Activated CD4-positive, CD25-positive, alpha-beta regulatory T cell treated with anti-CD3 and anti-CD28 coated beads, Interleukin-2, amount 50 U/mL, for 72 hours (primary cell): Measurements from ENCODE around the gene ZNF444.

Experiments
- DNase-seq: peaks from one replicate; pipeline ENCODE4 v3.0.0; 2021

The ZNF444 gene

GRCh38 chr19:56123266-56123891 lies 17.7 kb upstream of the ZNF444 start:
- DNase-seq, result no peak

DNA sequence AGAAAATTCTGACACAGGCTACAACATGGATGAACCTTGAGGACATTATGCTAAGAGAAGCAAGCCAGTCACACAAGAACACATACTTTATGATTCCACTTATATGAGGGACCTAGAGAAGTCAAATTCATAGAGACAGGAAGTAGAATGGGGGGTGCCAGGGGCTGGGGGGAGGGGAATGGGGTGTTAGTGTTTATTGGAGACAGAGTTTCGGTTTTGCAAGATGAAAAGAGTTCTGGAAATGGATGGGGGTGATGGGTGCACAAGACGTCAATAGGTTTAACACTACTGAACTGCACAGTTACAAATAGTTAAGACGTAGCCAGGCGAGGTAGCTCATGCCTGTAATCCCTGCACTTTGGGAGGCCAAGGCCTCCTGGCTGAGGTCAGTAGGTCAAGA lies 16.5 kb upstream of the ZNF444 start:
- no peak for DNase-seq

DNA sequence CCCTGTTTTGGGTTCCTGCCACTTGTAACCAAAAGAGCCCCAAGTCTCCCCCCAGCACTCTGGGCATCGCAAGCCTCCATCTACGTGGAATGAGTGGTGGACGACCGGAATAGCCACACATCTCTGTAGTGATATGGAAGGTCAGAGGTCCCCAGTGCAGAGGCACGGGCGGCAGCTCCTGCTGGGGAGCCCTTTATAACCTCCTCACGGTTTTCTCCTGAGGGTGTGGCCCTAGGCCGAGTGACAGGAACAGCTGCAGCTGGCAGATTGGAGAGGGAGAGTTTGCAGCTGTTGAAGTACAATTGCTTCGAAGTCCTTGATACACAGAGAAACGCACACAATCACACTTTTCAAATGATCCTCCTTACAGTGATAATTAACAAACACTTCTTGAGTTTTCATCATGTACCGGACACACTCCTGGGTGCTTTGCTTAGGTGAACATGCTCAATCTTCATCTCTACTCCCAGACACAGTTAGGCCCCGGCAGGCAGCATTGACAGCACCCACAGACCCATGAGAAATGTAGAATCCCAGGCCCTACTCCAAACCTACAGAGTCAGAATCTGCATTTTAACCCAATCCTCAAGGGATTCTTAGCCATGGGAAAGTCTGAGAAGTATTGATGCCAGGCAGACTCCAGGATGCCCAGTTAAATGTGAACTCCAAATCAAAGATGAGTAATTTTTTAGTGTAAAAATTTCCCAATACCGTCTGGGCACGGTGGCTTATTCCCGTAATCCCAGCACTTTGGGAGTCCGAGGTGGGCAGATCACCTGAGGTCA lies 15.1 kb upstream of the ZNF444 start:
- no peak for DNase-seq

GRCh38 chr19:56126983-56127780 lies 13.9 kb upstream of the ZNF444 start:
- DNase-seq, result no peak

DNA sequence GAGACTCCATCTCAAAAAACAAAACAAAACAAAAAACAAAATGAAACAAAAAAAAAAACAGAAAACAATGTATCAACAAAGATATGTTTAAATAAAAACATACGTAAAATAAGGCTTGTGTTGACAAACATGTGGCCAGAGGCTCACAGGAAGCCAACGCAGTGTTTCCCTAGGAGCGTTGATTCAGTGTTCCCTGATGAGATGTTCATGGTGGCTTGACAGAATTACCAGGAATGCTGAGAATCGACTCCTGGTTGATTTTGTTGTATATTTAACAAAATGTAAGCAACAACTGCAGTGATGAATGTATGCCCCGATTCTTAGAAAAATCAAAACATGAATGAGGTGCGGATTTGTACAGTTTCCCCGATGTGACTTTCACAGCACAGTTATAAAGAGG lies 11.1 kb upstream of the ZNF444 start:
- DNase-seq, result no peak

- DNase-seq, result no peak
These were observed 9.4 kb upstream of the ZNF444 start for GRCh38 chr19:56131651-56132050.

- no peak for DNase-seq
These were observed 8.7 kb upstream of the ZNF444 start for GRCh38 chr19:56132316-56132822.

DNA sequence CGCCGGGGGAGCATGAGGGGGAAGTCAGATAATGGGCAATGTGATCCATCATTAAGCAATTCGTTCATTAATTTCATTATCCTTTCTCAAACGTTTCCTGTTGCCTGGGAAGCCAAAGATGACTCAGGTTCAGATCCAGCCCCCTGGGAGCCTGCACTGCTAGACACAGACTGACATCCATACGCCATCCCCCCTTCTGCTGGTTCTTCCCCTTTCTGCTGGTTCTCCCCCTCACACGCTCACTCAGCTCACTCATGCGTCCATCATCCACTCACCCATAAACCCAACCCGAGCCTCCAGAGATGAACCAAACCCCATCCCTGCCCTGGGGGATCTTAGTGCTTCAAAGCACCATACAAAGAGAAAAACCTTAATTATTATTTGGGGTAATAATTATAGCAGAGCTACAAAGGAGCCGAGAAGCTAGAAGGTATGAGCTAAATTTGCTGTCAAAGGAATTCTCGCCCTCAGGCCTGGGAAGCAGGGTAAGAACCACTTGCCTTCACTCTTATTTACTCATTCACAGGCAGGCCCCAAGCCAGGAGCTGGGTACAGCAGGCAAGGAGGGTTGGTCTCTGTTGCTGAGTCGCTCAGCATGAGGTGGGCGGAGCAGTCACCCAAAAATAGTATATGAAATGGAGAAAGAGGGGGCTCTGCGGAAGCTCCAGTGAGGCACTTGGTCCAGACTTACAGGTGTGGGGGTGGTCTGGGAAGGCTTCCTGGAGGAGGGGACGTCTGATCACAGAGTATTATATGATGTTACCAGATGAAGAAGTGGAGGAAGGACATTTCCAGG lies 7.0 kb upstream of the ZNF444 start:
- DNase-seq, result no peak

GRCh38 chr19:56134654-56134921 lies 6.5 kb upstream of the ZNF444 start:
- no peak for DNase-seq

DNA sequence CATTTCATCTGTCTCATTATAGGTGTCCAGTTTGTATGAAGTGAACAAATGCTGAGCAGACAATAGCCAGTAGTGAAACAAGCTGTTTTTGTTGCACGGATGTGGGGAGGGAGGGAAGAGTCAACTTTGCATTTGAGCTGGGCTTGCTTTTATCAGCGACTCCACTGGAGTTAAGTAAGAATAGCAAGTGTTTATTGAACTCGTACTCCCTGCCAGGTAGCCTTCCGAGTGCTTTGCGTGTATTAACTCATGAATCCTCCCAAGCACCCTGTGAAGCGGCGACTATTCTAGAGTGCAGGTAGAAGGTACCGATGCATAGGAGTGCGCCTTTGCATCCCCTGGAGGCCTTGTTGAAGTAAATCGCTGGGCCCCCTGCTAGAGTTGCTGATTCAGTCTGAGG lies 4.7 kb upstream of the ZNF444 start:
- DNase-seq, result no peak

DNA sequence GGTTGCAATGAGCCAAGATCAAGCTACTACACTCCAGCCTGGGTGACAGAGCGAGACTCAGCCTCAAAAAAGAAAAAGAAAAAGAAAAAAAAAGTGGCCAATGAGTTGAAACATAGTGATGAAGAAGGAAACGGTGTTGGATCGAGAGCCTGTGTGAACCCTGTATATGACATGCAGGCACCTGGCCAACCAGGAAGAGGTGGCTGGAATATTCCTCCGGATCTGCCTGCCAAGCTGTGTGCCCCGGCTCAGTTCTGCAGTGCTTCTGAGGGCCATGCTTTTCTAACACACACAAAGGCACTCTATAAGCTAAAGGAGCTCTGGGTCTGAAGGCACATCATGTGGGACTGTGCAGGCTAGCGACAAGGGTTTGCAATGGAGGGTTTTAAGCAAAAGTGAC lies 3.7 kb upstream of the ZNF444 start:
- DNase-seq, result no peak

- no peak for DNase-seq
These were observed 3.0 kb upstream of the ZNF444 start for GRCh38 chr19:56138069-56138468.

DNA sequence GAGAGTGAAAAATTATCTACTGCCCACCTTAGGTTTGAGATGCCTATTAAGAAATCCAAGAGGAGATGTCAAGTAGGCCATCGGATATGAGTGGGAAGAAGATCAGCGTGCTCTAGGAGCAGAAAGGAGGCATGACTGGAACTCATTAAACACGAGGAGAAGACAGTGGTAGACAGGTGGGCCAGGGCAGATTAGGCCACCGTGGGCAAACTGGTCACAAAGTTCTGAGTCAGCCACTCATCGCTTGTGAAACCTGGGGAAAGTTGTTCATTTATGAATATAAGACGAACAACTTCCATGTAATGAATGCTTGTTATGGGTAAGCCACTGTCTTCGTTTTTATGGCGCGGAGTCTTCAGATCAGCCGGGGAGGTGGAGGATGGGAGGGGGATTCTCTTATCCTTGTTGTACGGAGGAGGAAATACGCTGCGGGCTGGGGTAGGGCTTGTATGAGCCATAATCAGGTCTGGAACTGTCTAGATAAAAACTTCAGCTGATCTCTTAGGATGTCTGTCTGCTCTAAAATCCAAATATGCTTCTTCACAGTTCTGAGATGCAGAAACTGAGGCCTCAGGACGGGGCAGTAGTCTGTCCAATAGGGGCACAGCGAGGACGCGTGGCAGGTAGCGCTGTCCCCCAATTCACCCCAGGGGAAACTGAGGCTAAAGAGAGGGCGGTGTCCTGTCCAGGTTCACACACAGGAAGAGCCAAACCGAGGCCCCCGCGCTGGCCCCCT lies 1.1 kb upstream of the ZNF444 start:
- DNase-seq, result no peak

- DNase-seq, result no peak
These were observed 418 bp downstream of the ZNF444 start for GRCh38 chr19:56141417-56141993.

GRCh38 chr19:56142087-56142787 lies 1.1 kb downstream of the ZNF444 start:
- no peak for DNase-seq

DNA sequence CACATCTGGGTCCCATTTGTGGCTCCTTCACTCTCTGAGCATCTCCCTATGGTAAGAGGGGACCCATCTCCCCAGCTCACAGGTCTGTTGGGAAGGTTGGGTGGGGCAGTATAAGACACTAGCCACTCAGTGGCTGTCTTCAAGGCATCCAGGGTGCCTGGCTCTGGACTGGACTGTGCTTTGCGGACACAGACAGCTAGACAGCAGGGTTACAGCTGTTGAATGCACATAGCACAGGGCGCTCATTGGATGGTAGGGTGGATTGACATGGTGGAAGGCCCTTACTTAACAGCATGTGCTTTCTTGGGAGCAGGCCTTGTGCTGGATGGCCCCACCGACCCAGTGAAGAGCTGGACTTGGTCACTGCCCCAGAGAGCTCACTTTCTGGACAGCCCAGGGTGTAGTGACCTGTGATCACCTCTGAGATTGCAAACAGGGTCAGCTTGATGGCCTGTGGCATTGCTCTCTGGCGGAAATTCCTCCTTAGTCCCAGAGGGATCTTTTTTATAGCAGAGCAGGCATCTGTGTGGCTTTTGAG lies 1.9 kb downstream of the ZNF444 start:
- DNase-seq, result no peak

- DNase-seq, result no peak
These were observed 3.3 kb downstream of the ZNF444 start for GRCh38 chr19:56144376-56144775.

GRCh38 chr19:56144831-56145230 lies 3.7 kb downstream of the ZNF444 start:
- no peak for DNase-seq

GRCh38 chr19:56145698-56146097 lies 4.6 kb downstream of the ZNF444 start:
- DNase-seq, result no peak

- DNase-seq, result no peak
These were observed 5.8 kb downstream of the ZNF444 start for GRCh38 chr19:56146904-56147303.

DNA sequence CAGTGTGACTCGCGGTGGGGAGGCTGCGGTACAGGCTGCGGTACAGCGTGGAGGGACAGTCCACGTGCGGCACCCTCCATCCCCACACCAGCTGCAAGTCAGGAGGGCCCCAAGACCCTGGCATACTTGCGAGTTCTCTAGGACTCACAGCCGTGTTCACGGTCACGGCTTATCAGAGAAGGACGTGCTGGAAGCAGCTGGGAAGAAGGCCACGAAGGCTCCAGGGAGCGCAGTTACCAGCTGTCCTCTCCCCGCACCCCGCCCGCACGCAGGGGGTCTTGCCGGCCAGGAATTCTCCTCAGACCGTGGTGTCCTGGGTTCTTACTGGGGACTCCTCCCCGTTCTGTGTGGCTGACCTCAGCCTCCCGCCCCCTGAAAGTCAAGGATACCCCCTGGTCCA lies 6.2 kb downstream of the ZNF444 start:
- no peak for DNase-seq
